Transverse colon (tissue), 4 donors: ENCODE data around the gene RTEL1.

Source experiments
- CTCF ChIP-seq, 5 experiments: fragments of 200-600 bp in 3 of 5; fragments of 450-650 bp in 2 of 5; sonication (generic) in 3 of 5; IDR thresholded peaks; 1 replicate in 2 of 5; 2 replicates in 3 of 5; pipeline ENCODE4 v1.5.1; 2016 to 2017; ENCODE audit warnings: antibody characterized with exemption in 5 of 5, inconsistent platforms in 3 of 5, mild to moderate bottlenecking in 2 of 5, moderate library complexity in 1 of 5
- EP300 ChIP-seq: sonication (generic); formaldehyde crosslinking; IDR thresholded peaks from one replicate; pipeline ENCODE4 v1.6.1; 2017; ENCODE audit warnings: antibody characterized with exemption, low read depth
- POLR2A ChIP-seq: fragments of 450-650 bp; IDR thresholded peaks from one replicate; pipeline ENCODE4 v1.6.1; 2016; ENCODE audit warnings: antibody characterized with exemption, mild to moderate bottlenecking, moderate library complexity
- POLR2AphosphoS5 ChIP-seq, 3 donors: sonication (generic); formaldehyde crosslinking; IDR thresholded peaks; one replicate each; pipeline ENCODE4 v1.6.1; 2016; ENCODE audit warnings: antibody characterized with exemption in 3 of 3

GRCh38 chr20:63617876-63618265, 40.2 kb upstream of the RTEL1 start:
- TF ChIP-seq CTCF (IDR thresholded peaks at IDR 0.05) (no peak), POLR2AphosphoS5 (IDR thresholded peaks at IDR 0.05) (no peak), EP300 (no peak), POLR2A (no peak)
